Activated T-cell treated with anti-CD3 and anti-CD28 coated beads for 24 hours (primary cell): ENCODE measurements around the gene KRT81.

Source experiments
- DNase-seq: peaks from one replicate; pipeline ENCODE4 v3.0.0-alpha.2; 2020; ENCODE audit warnings: low read depth

The KRT81 gene

DNA sequence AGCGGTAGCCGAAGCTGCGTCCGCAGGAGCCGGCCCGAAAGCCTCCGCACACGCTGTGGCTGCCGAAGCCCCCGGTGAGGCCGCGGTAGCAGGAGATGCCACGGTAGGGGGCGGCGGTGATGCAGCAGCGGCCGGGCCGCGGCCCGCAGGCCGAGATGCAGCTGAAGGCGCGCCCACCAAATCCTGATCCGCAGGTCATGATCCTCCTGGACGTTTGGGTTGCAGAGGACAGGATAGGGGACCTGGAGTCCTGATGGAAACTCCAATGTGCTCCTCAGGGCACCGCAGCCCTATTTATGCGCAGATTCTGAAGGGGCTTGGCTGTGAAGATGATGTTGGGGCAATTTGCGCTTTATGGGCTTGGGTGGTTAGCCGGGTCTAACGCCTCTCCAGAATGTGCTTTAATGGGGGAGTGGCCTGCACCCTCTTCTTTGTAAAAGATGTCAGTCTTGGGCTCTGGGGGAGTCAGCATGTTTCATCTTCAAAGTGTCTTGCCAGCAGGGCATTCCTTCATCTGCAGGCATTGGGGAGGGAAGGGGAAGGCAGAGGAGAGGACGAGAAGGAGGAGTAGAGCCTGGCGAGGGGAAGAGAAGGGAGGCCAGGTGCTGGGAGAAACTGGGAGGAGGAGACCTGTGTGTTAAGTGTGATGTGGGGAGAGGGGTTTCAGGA lies at the start of gene KRT81:
TSS of gene KRT81 (minus strand) at position 268 of the 669 bp plus-strand sequence. CDS start at position 199, 69 bp downstream.
- no peak for DNase-seq

GRCh38 chr12:52338241-52338960 lies 47.1 kb upstream of the KRT81 start:
- DNase-seq, result no peak

DNA sequence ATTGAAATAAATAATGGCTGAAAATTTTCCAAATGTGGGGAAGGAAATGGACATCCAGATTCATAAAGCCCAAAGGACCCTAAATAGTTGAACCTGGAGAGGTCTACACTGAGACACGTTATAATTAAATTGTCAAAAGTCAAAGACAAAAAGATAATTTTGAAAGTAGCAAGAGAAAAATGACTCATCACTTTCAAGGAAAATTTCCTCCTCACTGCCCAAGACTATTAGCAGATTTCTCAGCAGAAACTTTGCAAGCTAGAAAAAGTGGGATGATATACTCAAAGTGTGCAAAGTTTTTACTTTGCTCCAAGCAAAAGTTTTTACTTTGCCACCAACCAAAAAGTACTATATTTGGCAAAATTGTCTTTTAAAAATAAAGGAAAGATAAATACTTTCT lies 45.7 kb upstream of the KRT81 start:
- DNase-seq, result no peak

GRCh38 chr12:52336641-52337040 lies 45.3 kb upstream of the KRT81 start:
- no peak for DNase-seq

DNA sequence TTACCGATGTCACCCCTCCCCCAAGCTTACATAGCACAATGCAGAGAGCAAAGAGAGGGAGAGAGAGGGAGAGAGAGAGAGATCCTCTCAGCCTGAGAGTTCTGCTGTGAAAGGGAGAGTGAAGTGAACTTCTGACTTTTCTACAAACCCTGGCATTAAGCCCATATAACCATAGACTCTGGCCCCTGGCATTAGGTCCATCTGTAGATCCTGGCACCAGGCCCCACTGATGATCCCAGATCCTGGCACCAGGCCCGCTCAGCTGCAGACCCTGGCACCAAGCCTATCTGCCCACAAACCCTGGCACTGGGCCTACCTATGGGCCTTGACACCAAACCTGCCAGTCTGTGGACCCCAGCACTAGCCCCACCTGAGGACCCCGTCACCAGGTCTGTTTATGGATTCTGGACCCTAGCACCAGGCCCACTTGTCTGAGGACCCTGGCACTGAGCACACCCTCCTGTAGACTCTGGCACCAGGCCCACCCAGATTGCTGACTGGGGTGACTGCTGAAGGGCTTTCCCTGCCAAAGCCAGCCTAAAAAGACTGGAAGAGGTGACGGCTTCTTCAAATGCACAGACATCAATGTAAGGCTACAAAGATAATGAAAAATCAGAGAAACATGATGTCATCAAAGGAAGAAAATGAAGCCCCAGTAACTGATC lies 44.4 kb upstream of the KRT81 start:
- DNase-seq, result no peak

DNA sequence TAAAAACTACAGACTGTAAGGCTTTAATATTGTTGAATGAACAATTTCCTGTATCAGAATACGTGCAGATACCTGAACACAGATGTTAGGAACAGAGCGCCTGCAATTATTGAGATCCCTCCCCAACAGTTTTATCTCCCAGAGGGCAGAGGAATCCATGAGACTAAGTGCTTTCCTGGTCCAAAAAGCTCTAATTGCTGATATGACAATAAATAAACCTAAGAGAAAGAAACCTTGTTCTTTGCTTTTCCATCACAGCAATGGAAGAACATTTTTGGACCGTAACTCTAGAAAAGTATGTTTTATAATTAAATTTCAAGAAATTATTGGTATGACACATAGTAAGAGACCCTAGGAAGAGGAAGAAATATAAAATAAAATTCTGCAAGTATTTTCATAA lies 42.9 kb upstream of the KRT81 start:
- DNase-seq, result no peak

DNA sequence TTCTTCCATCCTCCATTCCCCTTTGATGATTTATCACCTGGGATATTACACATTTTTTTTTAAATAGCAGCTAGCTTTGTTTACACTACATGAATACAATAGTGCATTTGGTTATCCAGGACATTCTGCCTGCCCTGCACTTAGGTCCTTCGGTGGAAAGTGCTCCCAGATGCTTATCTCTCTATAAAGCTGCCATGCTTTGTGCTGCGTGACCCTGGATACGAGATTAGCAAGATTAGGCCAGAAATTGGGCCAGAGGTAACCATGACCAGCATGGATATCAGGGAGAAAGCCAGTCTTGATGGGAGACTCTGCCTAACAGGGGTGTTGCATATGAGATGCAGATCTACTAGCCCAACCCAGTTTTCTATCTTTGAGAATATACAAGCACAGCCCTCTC lies 42.0 kb upstream of the KRT81 start:
- DNase-seq, result no peak

DNA sequence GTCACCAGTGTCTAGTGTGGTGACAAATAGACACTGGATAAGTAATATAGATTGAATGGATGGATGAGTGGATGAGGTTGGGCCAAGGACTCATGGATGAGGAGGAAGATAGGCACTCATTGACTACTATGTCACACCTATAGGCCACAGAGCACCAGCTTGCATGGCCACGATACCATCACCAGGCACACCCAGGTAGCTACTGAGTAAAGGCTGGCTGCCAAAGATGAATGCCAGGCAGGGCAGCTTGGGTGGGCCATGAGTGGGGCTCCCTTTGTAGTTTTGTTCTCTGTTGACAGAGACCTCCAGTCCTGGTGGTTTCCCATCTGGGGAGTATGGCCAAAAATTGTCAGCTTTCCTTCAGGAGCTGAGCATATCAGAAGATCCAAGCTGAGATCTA lies 41.0 kb upstream of the KRT81 start:
- DNase-seq, result no peak

GRCh38 chr12:52331833-52332232 lies 40.5 kb upstream of the KRT81 start:
- no peak for DNase-seq

DNA sequence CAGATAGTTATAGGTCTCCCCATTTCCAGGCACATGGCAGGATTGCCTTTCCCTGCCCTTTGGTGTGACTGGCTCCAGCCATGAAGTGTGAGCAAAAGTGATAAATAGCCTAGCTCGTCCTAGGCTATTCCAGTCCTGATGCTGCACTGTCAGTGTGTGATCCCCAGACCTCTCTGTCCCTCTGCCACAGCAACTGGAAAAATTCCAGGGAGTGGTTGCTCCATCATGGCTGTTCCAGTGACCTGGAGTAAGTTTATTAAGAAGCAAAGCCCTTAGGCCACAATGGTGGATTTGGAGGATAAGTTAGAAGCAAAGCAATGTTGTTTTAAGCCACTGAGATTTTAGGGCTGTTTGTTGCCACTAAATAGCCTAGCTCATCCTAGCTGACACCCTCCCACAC lies 39.7 kb upstream of the KRT81 start:
- no peak for DNase-seq

GRCh38 chr12:52327830-52328500 lies 36.6 kb upstream of the KRT81 start:
- DNase-seq, result no peak

DNA sequence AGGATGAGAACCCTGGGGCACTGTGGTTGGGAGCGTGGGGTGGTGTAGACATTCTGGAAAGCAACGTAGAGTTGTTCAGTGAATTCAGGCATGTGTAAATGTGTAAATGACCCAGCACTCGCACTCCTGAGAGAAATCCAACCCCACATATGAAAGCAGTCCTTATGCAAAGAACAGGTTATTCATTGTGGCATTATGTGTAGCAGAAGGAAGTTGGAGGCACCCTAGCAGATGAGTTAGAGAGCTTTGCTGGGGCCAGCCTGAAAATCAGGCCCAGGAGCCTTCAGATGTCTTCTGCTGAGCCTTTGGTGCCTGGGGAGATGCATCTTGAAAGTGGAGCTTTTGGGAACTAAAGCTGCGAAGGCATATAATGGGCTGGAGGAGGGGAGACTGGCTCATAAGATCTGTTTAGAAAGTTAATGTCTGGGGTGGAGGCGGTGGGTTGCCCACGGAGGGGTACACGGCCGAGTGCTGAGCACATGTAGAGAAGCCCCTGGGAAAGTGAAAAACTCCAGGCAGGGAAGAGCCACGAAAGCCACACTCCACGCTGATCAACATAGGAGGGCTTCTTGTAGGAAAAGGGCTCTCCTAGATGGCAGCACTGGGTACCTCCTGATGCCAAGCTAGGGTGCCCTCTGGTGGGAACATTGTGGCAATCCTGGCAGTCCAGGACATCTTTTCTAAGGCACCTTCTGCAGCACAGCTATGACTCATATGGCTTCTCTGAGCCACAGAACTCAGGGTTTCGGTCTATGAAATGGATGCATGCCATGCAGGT lies 35.9 kb upstream of the KRT81 start:
- DNase-seq, result peak; percentile 73

DNA sequence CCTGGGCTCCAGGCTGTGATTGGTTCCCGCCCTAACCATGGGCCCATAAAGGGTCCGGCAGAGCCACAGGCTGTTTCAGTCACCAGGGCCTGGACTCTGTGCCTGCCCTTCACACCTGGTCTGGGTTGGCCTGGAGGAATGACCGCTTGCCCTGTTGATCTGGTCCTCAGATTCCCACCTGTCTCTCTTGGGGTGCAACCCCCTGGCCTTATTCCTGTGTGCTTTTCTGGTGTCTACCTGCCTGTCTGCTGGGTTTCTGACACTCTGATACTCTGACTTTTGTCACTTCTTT lies 32.8 kb upstream of the KRT81 start:
- no peak for DNase-seq

DNA sequence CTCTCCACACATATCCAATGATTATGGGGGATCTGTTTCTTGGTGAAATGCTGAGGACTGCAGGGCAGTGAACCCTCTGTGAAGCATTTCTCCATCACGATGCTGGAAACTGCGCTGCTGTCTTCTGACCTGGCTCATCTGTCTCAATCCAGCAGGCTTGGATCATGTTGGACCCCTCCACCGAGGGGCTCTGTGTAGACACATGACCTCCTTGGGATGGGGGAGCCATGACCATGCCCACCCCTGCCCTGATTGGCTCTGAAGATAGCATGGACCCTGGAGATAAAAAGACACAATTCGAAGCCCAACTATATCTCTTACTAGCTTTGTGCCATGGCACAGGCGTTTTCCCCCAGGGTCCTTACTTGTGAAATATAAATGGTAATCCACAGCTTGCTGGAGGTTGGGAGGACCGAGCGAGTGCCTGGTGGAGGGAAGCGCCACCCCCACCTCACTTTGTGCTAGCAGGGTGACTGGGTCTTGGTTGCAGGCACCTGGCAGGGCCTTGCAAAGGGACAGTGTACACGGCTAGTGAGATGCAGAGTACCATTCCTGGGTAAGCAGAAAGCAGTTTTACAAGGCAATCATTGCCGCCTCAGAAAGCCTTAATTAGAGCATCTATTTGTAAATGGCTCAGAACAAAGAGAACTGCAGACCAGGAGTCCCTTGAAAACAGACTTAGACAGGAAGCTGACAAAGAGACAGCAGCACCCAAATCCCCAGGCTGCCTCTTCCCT lies 32.2 kb upstream of the KRT81 start:
- DNase-seq, result no peak

- no peak for DNase-seq
These were observed 31.7 kb upstream of the KRT81 start for GRCh38 chr12:52323001-52323400.

GRCh38 chr12:52322069-52322468 lies 30.7 kb upstream of the KRT81 start:
- DNase-seq, result no peak

DNA sequence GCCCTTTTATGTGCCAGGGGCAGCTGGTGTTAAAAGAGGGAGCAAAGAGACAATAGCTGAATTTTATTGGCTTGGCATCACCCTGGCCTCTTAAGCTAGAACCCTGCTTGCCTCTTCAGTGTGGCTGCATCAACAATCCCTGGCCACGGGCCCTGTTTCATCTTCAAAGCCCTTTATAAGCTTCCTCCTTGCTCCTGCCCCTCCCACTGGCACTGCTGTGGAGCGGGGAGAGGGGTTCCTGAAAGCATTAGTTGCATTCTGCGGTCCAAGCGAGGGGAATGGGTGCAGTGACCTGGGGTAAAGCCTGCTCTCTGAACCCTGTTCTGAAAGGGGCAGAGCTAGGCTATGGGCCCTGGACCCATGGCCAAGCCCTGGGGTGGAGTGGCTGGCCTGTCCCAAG lies 30.1 kb upstream of the KRT81 start:
- no peak for DNase-seq

DNA sequence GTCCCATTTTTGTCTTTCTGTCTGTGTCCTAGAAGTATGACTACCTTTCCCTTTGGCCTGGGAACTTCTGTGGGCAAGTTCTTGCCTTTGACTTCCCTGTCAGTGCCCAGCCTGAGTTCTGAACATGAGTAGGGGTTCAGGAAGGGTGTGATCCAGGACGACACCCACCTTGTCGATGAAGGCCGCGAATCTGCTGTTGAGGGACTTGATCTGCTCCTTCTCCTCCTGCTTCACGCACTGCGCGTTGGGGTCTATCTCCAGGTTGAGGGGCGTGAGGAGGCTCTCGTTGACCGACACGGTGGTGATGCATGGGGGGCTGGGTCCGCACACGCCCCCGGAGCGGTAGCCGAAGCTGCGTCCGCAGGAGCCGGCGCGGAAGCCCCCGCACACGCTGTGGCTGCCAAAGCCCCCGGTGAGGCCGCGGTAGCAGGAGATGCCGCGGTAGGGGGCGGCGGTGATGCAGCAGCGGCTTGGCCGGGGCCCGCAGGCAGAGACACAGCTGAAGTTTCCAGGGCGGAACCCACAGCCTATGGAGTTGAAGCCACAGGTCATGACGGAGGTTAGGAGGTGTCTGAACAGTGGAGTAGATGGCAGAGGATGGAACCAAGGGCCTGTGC lies 29.6 kb upstream of the KRT81 start, which contains the start of gene KRT83:
TSS of gene KRT83 (minus strand) at position 615 of the 617 bp plus-strand sequence. CDS start at position 552, 63 bp downstream.
- DNase-seq, result no peak

GRCh38 chr12:52319097-52319496 lies 27.8 kb upstream of the KRT81 start:
- no peak for DNase-seq

DNA sequence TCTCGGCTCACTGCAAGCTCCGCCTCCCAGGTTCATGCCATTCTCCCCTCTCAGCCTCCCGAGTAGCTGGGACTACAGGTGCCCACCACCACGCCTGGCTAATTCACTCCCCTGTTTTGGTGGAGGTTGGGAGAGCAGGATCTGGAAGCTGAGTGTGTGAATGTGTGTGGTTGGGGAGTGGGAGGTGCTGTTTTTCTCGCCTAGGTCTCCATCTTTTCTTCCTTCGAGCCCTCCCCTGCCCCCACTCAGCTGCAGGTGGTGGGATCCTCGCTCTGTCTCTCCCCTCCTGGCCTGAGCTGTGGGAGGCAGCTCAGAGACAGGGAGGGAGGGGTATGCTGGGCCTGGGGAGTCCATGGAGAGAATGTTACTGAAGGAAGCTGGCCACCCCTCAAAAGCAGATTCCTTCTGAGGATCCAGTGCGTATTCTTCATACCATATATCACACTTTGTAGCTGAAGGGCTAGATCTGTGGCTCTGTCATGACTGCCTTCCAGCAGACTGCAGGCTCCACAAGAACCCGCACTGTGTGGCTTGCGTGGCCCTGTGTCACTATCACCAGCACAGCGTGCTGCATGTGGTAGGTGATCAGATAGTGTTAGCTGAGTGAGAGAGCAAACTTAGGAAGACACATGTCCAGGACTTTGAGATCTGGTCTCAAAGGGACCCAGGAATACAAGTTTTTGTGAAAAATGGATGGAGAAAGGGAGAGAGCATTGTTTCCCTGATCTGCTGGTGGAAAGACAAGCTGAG lies 27.1 kb upstream of the KRT81 start:
- no peak for DNase-seq
